Heart left ventricle (tissue), 13 donors: ENCODE measurements around the gene ESPNL.

Experiments used
- CTCF ChIP-seq, 12 donors: fragments of 200-600 bp; sonication (generic) in 4 of 12; IDR thresholded peaks; one replicate each; pipeline versions ENCODE4 v1.5.0 to v1.8.0; 2018 to 2022; ENCODE audit warnings: antibody characterized with exemption in 12 of 12, mild to moderate bottlenecking in 5 of 12
- POLR2A ChIP-seq, 2 donors: fragments of 450-650 bp; IDR thresholded peaks; one replicate each; pipeline ENCODE4 v1.6.1; 2017; ENCODE audit warnings: antibody characterized with exemption in 2 of 2, mild to moderate bottlenecking in 2 of 2, moderate library complexity in 2 of 2
- donor health status: ischemic (EF 13 %, LVEDD 7.1; RV severe dilation, severe dysfunction).
- donor health status: DM: no; HTN: yes; CAD: no.
- donor health status: DM: no; HTN: no; CAD: no.
- donor health status: ischemic (EF 25% LVEDD 6.9; RV normal size, moderate dysfunction).
- donor health status: ischemic (EF 25% LVEDD 5.7; RV mildly dilated, moderate dysfunction).
- donor health status: ischemic (EF 35%, LVEDD 5.7; RV mildly dilated, moderate dysfunction).
- donor health status: nonischemic (EF 11% LVEDD 7.7; RV severe dilation, severe dysfunction).
- donor health status: DM: yes; HTN: yes; CAD: no.
- donor health status: PGD.
- donor health status: ischemic (EF 29% LVEDD 5.4; RV normal size, mild dysfunction).
- donor health status: nonischemic (EF 23%, LVEDD 6.1; RV moderate dilation, normal function).

GRCh38 chr2:238090887-238091286, 9.3 kb upstream of the ESPNL start:
- TF ChIP-seq CTCF (IDR thresholded peaks at IDR 0.05) (no peak), POLR2A (IDR thresholded peaks at IDR 0.05) (no peak)
